SK-N-SH (cell line): ENCODE results near the gene SCN8A. TPM values are rescaled to one million over a fixed set of nuclear protein-coding genes. Genes with fewer than 3 reads are reported as not detected.
"Not testable (repeated sequence)": the region's sequence is repeated elsewhere in the genome, so short reads cannot be mapped to it uniquely, and the experiment has no call there.

Experiments
- CTCF ChIA-PET: fragments of 300-600, 350-600 bp; formaldehyde crosslinking; extraction: SDS; loops from one replicate; lab custom pipeline; 2021; lab: Yijun Ruan, JAX
- POLR2A ChIA-PET: fragments of 350-600 bp; sonication (Branson Sonifier 250); formaldehyde crosslinking; extraction: SDS; loops from one replicate; lab custom pipeline; 2020; ENCODE audit warnings: antibody characterized with exemption, inconsistent platforms; lab: Yijun Ruan, JAX
- DNase-seq: peaks from one replicate; pipeline ENCODE4 v3.0.0; 2012
- H2AFZ ChIP-seq: fragments of 200-600 bp; sonication (generic); 2 replicates; pipeline ENCODE4 v1.8.1; 2016; ENCODE audit warnings: antibody characterized with exemption, mild to moderate bottlenecking, low read depth
- H3F3A ChIP-seq: fragments of 200-600 bp; sonication (generic); replicated peaks from 2 replicates; pipeline ENCODE3; 2016; ENCODE audit warnings: antibody characterized with exemption, mild to moderate bottlenecking; ENCODE audit not compliant: insufficient read depth
- H3K27ac ChIP-seq, 2 experiments: fragments of 200-500 bp in 1 of 2; fragments of 200-600 bp in 1 of 2; sonication (Bioruptor generic) in 1 of 2; sonication (generic), shearing (Covaris generic) in 1 of 2; 2 replicates each; pipeline versions ENCODE4 v1.5.1 to v1.6.1; 2014 to 2016; ENCODE audit warnings: low read depth in 2 of 2, inconsistent platforms in 1 of 2, low read length in 1 of 2, mild to moderate bottlenecking in 1 of 2, mixed read lengths in 1 of 2
- H3K27me3 ChIP-seq: fragments of 200-600 bp; sonication (generic), shearing (Covaris generic); 2 replicates; pipeline ENCODE4 v1.6.1; 2016; ENCODE audit warnings: mixed run types; ENCODE audit not compliant: insufficient read depth
- H3K36me3 ChIP-seq, 2 experiments: fragments of 200-500 bp in 1 of 2; fragments of 200-600 bp in 1 of 2; sonication (Bioruptor generic) in 1 of 2; sonication (generic) in 1 of 2; replicated peaks in 1 of 2; 2 replicates each; pipeline versions ENCODE3 to v1.5.1; 2014 to 2016; ENCODE audit warnings: low read length in 1 of 2, mild to moderate bottlenecking in 1 of 2; ENCODE audit not compliant: insufficient read depth in 2 of 2, control insufficient read depth in 1 of 2
- H3K4me1 ChIP-seq, 2 experiments: fragments of 200-500 bp in 1 of 2; fragments of 200-600 bp in 1 of 2; sonication (Bioruptor generic) in 1 of 2; sonication (generic), shearing (Covaris generic) in 1 of 2; 2 replicates each; pipeline versions ENCODE4 v1.5.1 to v1.6.1; 2014 to 2016; ENCODE audit warnings: low read depth in 1 of 2, low read length in 1 of 2, mixed run types in 1 of 2; ENCODE audit not compliant: insufficient read depth in 2 of 2, control insufficient read depth in 1 of 2
- H3K4me2 ChIP-seq: fragments of 200-600 bp; sonication (generic), shearing (Covaris generic); 2 replicates; pipeline ENCODE4 v1.6.1; 2017; ENCODE audit warnings: mixed run types
- H3K4me3 ChIP-seq, 2 experiments: fragments of 200-500 bp in 1 of 2; fragments of 200-600 bp in 1 of 2; sonication (Bioruptor generic) in 1 of 2; sonication (generic), shearing (Covaris generic) in 1 of 2; 2 replicates each; pipeline versions ENCODE4 v1.5.1 to v1.8.1; 2014 to 2016; ENCODE audit warnings: low read depth in 2 of 2, inconsistent platforms in 1 of 2, low read length in 1 of 2, mild to moderate bottlenecking in 1 of 2, mixed read lengths in 1 of 2, moderate library complexity in 1 of 2
- H3K79me2 ChIP-seq: fragments of 200-600 bp; sonication (generic); 2 replicates; pipeline ENCODE4 v1.8.1; 2017; ENCODE audit warnings: mild to moderate bottlenecking; ENCODE audit not compliant: insufficient read depth
- H3K9ac ChIP-seq: fragments of 200-600 bp; sonication (generic); 2 replicates; pipeline ENCODE4 v1.6.1; 2017; ENCODE audit warnings: mixed run types
- H3K9me2 ChIP-seq: fragments of 200-600 bp; sonication (generic); 2 replicates; pipeline ENCODE4 v1.6.1; 2017; ENCODE audit warnings: mixed run types
- H3K9me3 ChIP-seq: fragments of 200-600 bp; sonication (generic); 2 replicates; pipeline ENCODE4 v1.6.1; 2017; ENCODE audit warnings: mixed run types, mild to moderate bottlenecking, moderate library complexity
- H4K20me1 ChIP-seq: fragments of 200-600 bp; sonication (generic); 2 replicates; pipeline ENCODE4 v1.6.1; 2017; ENCODE audit warnings: mild to moderate bottlenecking, mixed run types; ENCODE audit not compliant: insufficient read depth
- CHD2 ChIP-seq: fragments of 150-350 bp; IDR thresholded peaks from 2 replicates; pipeline ENCODE4 v1.6.1; 2018; ENCODE audit warnings: low read length; ENCODE audit not compliant: partially characterized antibody
- ELF1 ChIP-seq: IDR thresholded peaks from 2 replicates; pipeline ENCODE4 v1.4.0; 2012
- EZH2phosphoT487 ChIP-seq: fragments of 200-600 bp; sonication (generic); IDR thresholded peaks from 2 replicates; pipeline ENCODE4 v1.6.1; 2017; ENCODE audit warnings: low read depth, mixed run types, mild to moderate bottlenecking, antibody characterized with exemption, moderate library complexity, borderline replicate concordance
- FOSL2 ChIP-seq: IDR thresholded peaks from 2 replicates; pipeline ENCODE4 v1.4.0; 2012; ENCODE audit warnings: low read depth, mild to moderate bottlenecking, moderate library complexity, borderline replicate concordance
- FOXJ3 ChIP-seq: sonication (generic); formaldehyde crosslinking; IDR thresholded peaks from 2 replicates; pipeline ENCODE4 v1.5.1; 2020; ENCODE audit warnings: mild to moderate bottlenecking, missing genetic modification reagents
- GABPA ChIP-seq: IDR thresholded peaks from 2 replicates; pipeline ENCODE4 v1.4.0; 2012; ENCODE audit warnings: low read depth, mild to moderate bottlenecking
- GATA2 ChIP-seq: sonication (generic); formaldehyde crosslinking; IDR thresholded peaks from 2 replicates; pipeline ENCODE4 v1.5.0; 2020; ENCODE audit warnings: mild to moderate bottlenecking, missing genetic modification reagents
- MEF2A ChIP-seq: IDR thresholded peaks from 2 replicates; pipeline ENCODE4 v1.4.0; 2012; ENCODE audit warnings: low read depth, borderline replicate concordance
- MXI1 ChIP-seq: IDR thresholded peaks from 2 replicates; pipeline ENCODE4 v1.6.1; 2012; ENCODE audit warnings: mild to moderate bottlenecking, low read depth, low read length, improper control_type of control experiment
- POLR2AphosphoS5 ChIP-seq: IDR thresholded peaks from 2 replicates; pipeline ENCODE4 v1.6.1; 2012; ENCODE audit warnings: low read depth, low read length
- RCOR1 ChIP-seq: fragments of 150-350 bp; IDR thresholded peaks from 2 replicates; pipeline ENCODE4 v1.6.1; 2017; ENCODE audit warnings: antibody characterized with exemption, low read length
- RFX5 ChIP-seq: IDR thresholded peaks from 2 replicates; pipeline ENCODE4 v1.6.1; 2012; ENCODE audit warnings: mild to moderate bottlenecking, improper control_type of control experiment, low read length
- TCF12 ChIP-seq: IDR thresholded peaks from 2 replicates; pipeline ENCODE4 v1.4.0; 2012
- YY1 ChIP-seq: IDR thresholded peaks from 2 replicates; pipeline ENCODE4 v1.4.0; 2012; ENCODE audit warnings: low read depth, mild to moderate bottlenecking
- WGBS: methylation state at CpG from one replicate; pipeline ENCODE4 v1.1.6; 2017; ENCODE audit warnings: low lambda C conversion rate; 5-methylcytosine and 5-hydroxymethylcytosine counted together
- polyA plus RNA-seq, 3 experiments: library from polyadenylated mRNA; depleted of rRNA; stranded (reverse); fragments of >200 nt; gene quantifications; 2 replicates each; pipeline ENCODE4 v1.2.3, GENCODE V29; 2012
- TF ChIP-seq, protein P1 (sequence below): IDR thresholded peaks from 2 replicates; pipeline ENCODE4; 2012
- TF ChIP-seq, protein P2 (sequence below): fragments of 150-350 bp; IDR thresholded peaks from 2 replicates; pipeline ENCODE4 v1.6.1; 2017; ENCODE audit warnings: antibody characterized with exemption, low read length, low read depth, borderline replicate concordance
- TF ChIP-seq, protein P3 (sequence below): IDR thresholded peaks from 2 replicates; pipeline ENCODE4 v1.4.0; 2012; ENCODE audit warnings: low read depth

SCN8A gene
- polyA plus RNA-seq, 1 of the 3 experiments (the other 2 are of a cell fraction) = 7.1 TPM

DNA sequence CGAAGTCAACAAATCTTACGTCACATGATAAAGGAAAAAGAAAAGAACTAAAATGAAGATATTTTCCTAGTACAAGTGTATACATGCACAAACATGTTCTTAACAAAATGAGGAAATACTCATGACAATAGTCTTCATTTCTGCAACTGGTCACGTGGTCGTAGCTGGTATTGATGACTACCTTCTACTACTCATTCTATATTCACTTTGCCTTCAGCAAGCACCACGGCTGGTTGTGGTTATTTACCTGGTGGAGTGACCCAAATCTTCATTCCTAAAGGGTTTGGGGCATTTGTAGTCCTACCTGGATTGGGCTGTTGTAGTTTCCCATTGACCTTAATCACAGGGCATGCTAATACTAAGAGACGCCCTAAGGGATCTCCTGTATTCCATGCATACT lies 206.3 kb downstream of the SCN8A start:
- no peaks in the 10 kb centered on the region for H4K20me1 ChIP-seq
- no peaks in the 10 kb centered on the region for H3F3A ChIP-seq
- TF ChIP-seq MEF2A (no peak), RFX5 (no peak), MXI1 (no peak), FOSL2 (no peak), GABPA (no peak)
- TF ChIP-seq, protein P1, sequence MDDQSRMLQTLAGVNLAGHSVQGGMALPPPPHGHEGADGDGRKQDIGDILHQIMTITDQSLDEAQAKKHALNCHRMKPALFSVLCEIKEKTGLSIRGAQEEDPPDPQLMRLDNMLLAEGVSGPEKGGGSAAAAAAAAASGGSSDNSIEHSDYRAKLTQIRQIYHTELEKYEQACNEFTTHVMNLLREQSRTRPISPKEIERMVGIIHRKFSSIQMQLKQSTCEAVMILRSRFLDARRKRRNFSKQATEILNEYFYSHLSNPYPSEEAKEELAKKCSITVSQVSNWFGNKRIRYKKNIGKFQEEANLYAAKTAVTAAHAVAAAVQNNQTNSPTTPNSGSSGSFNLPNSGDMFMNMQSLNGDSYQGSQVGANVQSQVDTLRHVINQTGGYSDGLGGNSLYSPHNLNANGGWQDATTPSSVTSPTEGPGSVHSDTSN = no peak
- TF ChIP-seq, protein P2, sequence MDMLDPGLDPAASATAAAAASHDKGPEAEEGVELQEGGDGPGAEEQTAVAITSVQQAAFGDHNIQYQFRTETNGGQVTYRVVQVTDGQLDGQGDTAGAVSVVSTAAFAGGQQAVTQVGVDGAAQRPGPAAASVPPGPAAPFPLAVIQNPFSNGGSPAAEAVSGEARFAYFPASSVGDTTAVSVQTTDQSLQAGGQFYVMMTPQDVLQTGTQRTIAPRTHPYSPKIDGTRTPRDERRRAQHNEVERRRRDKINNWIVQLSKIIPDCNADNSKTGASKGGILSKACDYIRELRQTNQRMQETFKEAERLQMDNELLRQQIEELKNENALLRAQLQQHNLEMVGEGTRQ = no peak
- TF ChIP-seq, all 33 proteins: peak for 0
- 92% methylated on average over 6 of the region's 6 CpGs for WGBS
- Histone ChIP-seq H3K4me3 (no peak overlapping the region), H2AFZ (no peak overlapping the region), H3K9ac (no peak overlapping the region), H3K36me3 (peaks cover 17 to 20% of the 10 kb centered on the region in 2 experiments), H3K9me2 (no peaks in the 10 kb centered on the region), H3K27me3 (no peaks in the 10 kb centered on the region), H3K4me1 (no peaks in the 10 kb centered on the region), H3K27ac (no peak overlapping the region), H3K79me2 (no peaks in the 10 kb centered on the region), H3K9me3 (no peaks in the 10 kb centered on the region), H3K4me2 (no peak overlapping the region)
- DNase-seq = no peak
- ChIA-PET POLR2A (no interaction called here), CTCF (no interaction called here)

DNA sequence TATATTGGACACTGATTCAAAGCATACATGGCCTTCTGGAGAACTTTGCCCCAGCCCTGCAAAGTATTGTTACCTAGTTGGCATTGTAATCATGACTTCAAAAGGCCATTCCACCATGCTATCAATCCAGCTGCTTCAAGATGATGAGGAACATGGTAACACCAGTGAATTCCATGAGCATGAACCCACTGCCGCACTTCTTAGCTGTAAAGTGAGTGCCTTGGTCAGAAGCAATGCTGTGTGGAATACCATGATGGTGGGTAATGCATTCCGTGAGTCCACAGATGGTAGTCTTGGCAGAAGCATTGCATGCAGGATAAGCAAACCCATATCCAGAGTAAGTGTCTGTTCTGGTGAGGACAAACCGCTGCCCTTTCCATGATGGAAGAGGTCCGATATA lies 207.0 kb downstream of the SCN8A start:
- WGBS = 90% methylated on average over 4 of the region's 4 CpGs
- H4K20me1 ChIP-seq, H3K9me2 ChIP-seq, H3K4me2 ChIP-seq, DNase-seq, H3F3A ChIP-seq, H3K9ac ChIP-seq, POLR2A ChIA-PET, H3K4me1 ChIP-seq, H2AFZ ChIP-seq, H3K27me3 ChIP-seq, H3K27ac ChIP-seq, H3K9me3 ChIP-seq, H3K79me2 ChIP-seq, H3K4me3 ChIP-seq, CTCF ChIA-PET: not testable (repeated sequence)
- peaks cover 17 to 19% of the 10 kb centered on the region in 2 experiments for H3K36me3 ChIP-seq

DNA sequence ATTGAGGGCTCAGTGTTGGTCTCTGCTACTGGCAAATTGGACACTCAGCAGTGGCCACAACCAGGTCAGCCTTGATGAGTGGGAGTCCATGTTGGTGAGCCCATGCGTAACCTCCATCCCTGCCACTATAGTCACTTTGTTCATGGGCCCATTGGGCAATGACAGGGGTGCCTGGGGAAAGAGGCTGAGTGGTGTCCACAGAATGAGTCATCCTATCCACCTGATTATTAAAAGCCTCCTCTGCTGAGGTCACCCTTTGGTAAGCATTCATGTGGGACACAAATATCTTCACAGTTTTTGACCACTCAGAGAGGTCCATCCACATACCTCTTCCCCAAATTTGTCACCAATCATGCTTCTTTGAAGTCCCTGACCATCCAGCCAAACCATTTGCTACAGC lies 207.5 kb downstream of the SCN8A start:
- no peak overlapping the region for H2AFZ ChIP-seq
- POLR2A ChIA-PET = no interaction called here
- H3K9me2 ChIP-seq = no peaks in the 10 kb centered on the region
- H3K27ac ChIP-seq = no peak overlapping the region
- CTCF ChIA-PET = interaction anchor here (1.2 to 2.9 kb wide), 2 partner anchors 16 to 22 kb away, joined by 3 to 9 read pairs; a partner anchor contains a TSS
- no peaks in the 10 kb centered on the region for H3K79me2 ChIP-seq
- TF ChIP-seq TCF12 (no peak), ELF1 (no peak), GABPA (no peak), RFX5 (no peak), FOXJ3 (CRISPR knock-in tag) (no peak), CHD2 (no peak), EZH2phosphoT487 (no peak), FOSL2 (no peak), MXI1 (no peak), POLR2AphosphoS5 (no peak), RCOR1 (no peak), YY1 (no peak), GATA2 (CRISPR knock-in tag) (no peak)
- TF ChIP-seq, protein P3, sequence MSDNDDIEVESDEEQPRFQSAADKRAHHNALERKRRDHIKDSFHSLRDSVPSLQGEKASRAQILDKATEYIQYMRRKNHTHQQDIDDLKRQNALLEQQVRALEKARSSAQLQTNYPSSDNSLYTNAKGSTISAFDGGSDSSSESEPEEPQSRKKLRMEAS = no peak
- no peak overlapping the region for H3K4me3 ChIP-seq
- no peak overlapping the region for H3K9ac ChIP-seq
- H3F3A ChIP-seq = no peaks in the 10 kb centered on the region
- no peaks in the 10 kb centered on the region for H4K20me1 ChIP-seq
- H3K9me3 ChIP-seq = no peaks in the 10 kb centered on the region
- no peaks in the 10 kb centered on the region for H3K4me1 ChIP-seq
- H3K27me3 ChIP-seq = no peaks in the 10 kb centered on the region
- no peak for DNase-seq
- H3K36me3 ChIP-seq = peaks cover 17 to 18% of the 10 kb centered on the region in 2 experiments
- WGBS = 100% methylated on average over 1 of the region's 1 CpG
- no peak overlapping the region for H3K4me2 ChIP-seq
